SU-DHL-6 (cell line): ENCODE data around the gene LGALS14.

ENCODE experiments used
- CTCF ChIP-seq: fragments of 200-600 bp; sonication (generic); IDR thresholded peaks from one replicate; pipeline ENCODE4 v1.5.1; 2017; ENCODE audit warnings: antibody characterized with exemption, mild to moderate bottlenecking, low read length, moderate library complexity; ENCODE audit not compliant: insufficient read depth, poor library complexity, severe bottlenecking
- EZH2phosphoT487 ChIP-seq: fragments of 200-600 bp; sonication (generic), shearing (Covaris generic); conservative IDR thresholded peaks from 2 replicates; pipeline ENCODE4 v1.6.1; 2018; ENCODE audit warnings: mild to moderate bottlenecking, antibody characterized with exemption, low read length, moderate library complexity, mixed read lengths

- TF ChIP-seq EZH2phosphoT487 = no peak
- no peak for TF ChIP-seq CTCF
These were observed 42.7 kb upstream of the LGALS14 start for GRCh38 chr19:39661565-39661964.
